Stimulated activated CD4-positive, alpha-beta T cell treated with anti-CD3 and anti-CD28 coated beads, Interleukin-12 subunit alpha, Interleukin-12 subunit beta, amount 100 ng/mL, for 24 hours (primary cell): ENCODE data around the gene ACAD9.
"Not testable (repeated sequence)": the region's sequence is repeated elsewhere in the genome, so short reads cannot be mapped to it uniquely, and the experiment has no call there.

Experiments
- DNase-seq, 2 experiments: peaks; one replicate each; pipeline ENCODE4 v3.0.0-alpha.2; 2020; ENCODE audit warnings: low read depth in 2 of 2

ACAD9 gene

GRCh38 chr3:128895843-128896697 is 16.6 kb downstream of the ACAD9 start:
- no peak for DNase-seq

- no peak for DNase-seq
Observed at GRCh38 chr3:128902426-128902825, 23.0 kb downstream of the ACAD9 start.

- no peak for DNase-seq
Observed at GRCh38 chr3:128903501-128903900, 24.1 kb downstream of the ACAD9 start.

- no peak for DNase-seq
Observed at GRCh38 chr3:128906031-128906803, 26.8 kb downstream of the ACAD9 start.

DNA sequence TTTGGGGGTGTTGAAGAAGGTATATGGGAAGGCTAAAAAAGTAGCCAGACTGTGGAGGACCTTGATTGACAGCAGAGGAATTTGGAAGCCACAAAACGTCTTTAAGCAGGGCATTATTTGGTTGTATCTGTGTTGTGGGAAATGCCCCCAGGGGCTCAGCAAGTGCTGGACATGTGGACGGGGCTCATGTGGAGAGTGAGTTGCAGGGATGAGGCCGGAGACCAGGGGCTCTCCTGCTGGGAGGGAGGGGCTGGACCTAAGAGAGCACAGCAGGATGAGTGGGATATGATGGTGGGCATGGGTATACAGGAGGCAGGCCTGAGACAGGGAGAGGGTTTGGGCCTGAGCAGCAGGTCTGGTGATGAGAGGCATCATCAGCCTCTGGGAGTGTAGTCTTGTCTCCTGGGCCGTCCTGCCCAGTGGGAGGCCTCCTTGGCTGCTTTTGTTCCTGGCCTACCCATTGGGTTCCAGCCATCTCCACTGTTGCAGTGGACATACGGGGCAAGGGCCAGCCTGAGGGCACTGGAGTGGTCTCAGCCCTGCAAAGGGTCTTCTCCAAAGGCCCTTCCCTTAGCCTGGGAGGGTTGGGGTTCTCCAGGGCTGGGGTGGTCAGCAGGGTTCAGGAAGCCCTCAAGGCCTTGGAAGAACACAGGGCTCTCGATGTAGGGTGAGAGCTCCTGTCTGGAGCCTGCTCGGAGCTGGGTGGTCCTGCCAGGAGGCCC is 27.5 kb downstream of the ACAD9 start:
- DNase-seq: no peak

DNA sequence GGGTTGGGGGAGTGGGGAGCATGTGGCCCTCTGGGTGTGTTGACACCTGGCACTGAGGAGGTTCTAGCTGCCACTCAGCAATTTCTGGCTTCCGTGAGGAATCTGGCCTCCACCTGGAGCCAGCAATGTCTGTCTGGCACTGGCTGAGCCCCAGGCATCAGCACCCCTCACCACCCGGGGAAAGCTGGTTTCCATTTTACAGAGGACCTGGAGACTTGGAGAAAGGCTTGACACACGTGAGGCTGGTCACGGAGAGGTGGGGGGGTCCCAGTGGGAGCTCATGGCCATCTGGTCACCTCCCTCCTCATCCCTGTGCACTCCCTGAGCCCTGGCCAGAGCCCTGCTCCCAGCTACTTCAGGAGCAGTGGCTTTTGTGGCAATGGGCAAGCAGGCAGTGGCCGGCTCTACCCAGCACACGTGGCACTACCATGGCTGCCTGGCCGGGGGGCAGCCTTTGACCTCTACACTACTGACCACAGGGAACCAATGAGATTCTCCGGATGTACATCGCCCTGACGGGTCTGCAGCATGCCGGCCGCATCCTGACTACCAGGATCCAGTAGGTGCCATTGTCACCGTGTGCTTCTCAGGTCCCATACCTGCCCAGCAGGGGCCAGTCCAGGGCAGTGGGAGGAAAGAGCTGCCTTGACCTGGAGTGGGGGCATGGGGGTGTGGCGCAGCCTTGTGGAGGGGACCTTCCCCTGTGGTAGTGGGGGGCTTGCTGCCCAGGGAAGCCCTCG is 28.5 kb downstream of the ACAD9 start:
- DNase-seq: no peak

DNA sequence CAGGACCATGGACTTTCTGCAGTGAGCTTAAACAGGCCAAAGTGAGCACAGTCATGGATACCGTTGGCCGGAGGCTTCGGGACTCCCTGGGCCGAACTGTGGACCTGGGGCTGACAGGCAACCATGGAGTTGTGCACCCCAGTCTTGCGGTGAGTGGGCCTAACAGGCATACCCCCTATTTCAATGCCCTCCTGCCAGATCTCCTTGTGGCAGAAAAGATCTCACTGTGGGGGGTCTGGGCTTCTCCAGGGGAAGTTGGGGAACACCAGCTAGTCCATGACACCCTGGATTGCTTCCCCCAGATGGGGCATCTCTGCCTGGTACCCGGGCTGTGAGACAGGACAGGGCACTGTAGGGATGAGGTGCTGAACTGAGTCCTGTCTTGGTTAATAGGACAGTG is 29.5 kb downstream of the ACAD9 start:
- DNase-seq: no peak

- no peak for DNase-seq
Observed at GRCh38 chr3:128910006-128910405, 30.6 kb downstream of the ACAD9 start.

DNA sequence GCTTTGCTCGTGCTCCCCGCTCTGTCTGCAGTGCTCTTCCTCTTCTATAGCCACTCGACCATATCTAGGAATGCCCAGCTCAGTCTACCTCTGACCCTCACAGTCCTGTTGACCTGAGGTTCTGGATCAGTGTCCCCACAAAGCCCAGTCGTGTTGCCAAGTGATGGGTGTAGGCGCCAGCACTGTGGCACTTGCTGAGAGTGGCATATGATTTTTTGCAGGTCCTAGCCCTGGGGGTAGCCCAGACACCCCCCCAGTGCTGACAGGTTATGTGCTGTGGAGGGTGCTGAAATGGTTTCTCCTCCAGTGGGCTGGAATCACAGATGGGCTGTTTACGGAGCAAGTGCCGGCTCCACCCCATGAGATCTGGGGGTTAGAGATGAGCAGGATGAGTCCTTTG is 32.5 kb downstream of the ACAD9 start:
- DNase-seq: no peak

- no peak for DNase-seq
Observed at GRCh38 chr3:128914966-128915645, 35.7 kb downstream of the ACAD9 start.

GRCh38 chr3:128917291-128917690 is 37.9 kb downstream of the ACAD9 start:
- no peak for DNase-seq

GRCh38 chr3:128919988-128920387 is 40.6 kb downstream of the ACAD9 start:
- no peak for DNase-seq

- peak; percentile 30 to 35 for DNase-seq
Observed at GRCh38 chr3:128922804-128923459, 43.5 kb downstream of the ACAD9 start.

DNA sequence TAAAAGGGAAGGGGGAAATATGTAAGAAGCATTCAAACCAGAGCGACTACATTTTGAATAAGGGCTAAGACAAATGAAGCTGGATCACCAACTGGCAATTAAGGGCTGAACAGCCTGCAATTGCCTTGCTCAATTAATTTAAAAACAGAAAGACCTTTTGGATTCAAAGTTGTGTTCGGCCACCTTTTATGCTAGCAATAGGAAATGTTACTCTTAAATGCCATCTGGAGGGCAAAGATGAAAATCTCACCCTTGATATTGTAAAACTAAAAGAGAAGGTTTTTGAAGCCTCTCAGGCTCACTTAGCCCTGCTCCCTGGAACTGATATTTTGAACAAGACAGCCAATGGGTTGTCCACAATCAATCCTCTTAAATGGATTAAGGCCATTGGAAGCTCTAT is 44.2 kb downstream of the ACAD9 start:
- no peak for DNase-seq

GRCh38 chr3:128923986-128924385 is 44.6 kb downstream of the ACAD9 start:
- not testable (repeated sequence) for DNase-seq

DNA sequence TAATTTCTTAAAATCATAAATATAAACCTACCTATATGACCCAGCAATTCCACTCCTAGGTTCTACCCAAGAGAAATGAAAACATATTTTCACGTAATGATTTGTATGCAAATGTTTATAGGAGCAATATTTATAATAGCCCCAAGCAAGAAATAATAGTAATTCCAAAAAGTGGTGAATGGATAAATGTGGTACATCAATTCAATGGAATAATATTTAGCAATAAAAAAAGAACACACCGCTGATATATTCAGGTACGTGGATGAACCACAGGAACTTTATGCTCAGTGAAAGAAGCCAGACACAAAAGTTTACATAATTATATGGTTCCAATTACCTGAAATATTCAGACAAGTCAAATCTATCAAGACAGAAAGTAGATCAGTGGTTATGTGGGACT is 49.9 kb downstream of the ACAD9 start:
- no peak for DNase-seq

GRCh38 chr3:128931046-128931445 is 51.6 kb downstream of the ACAD9 start:
- no peak for DNase-seq

GRCh38 chr3:128932516-128933212 is 53.2 kb downstream of the ACAD9 start:
- DNase-seq: no peak

GRCh38 chr3:128933213-128933921 is 53.9 kb downstream of the ACAD9 start:
- DNase-seq: no peak
